K562 (cell line): ENCODE data around the gene EGFL7. TPM values are rescaled to one million over a fixed set of nuclear protein-coding genes. Genes with fewer than 3 reads are reported as not detected.

Experiments used
- CEBPZ ChIP-seq: fragments of 150-350 bp; IDR thresholded peaks from 2 replicates; pipeline ENCODE4 v1.6.1; 2014; ENCODE audit warnings: low read depth, mild to moderate bottlenecking, low read length, borderline replicate concordance
- E2F3 ChIP-seq: fragments of 250-450 bp; sonication (Bioruptor Pico); IDR thresholded peaks from 2 replicates; pipeline ENCODE4 v1.4.0; 2020; ENCODE audit warnings: mild to moderate bottlenecking
- EGR1 ChIP-seq: fragments of 450-650 bp; conservative IDR thresholded peaks from 2 replicates; pipeline ENCODE4 v1.6.1; 2017; ENCODE audit warnings: mild to moderate bottlenecking
- EP400 ChIP-seq: fragments of 450-650 bp; IDR thresholded peaks from 2 replicates; pipeline ENCODE4 v1.6.1; 2017; ENCODE audit warnings: antibody characterized with exemption, mild to moderate bottlenecking, moderate library complexity
- HCFC1 ChIP-seq: IDR thresholded peaks from 2 replicates; pipeline ENCODE4 v1.6.1; 2012; ENCODE audit warnings: low read depth, low read length, improper control_type of control experiment
- HDAC2 ChIP-seq: fragments of 450-650 bp; IDR thresholded peaks from 2 replicates; pipeline ENCODE4 v1.6.1; 2016; ENCODE audit warnings: mild to moderate bottlenecking
- KAT2B ChIP-seq: IDR thresholded peaks from one replicate; pipeline ENCODE4 v1.6.1; 2012; ENCODE audit warnings: low read depth, mild to moderate bottlenecking, control low read depth, inconsistent platforms, low read length, moderate library complexity
- KDM2B ChIP-seq: fragments of 250-450 bp; sonication (Bioruptor Pico); IDR thresholded peaks from 2 replicates; pipeline ENCODE4 v1.8.0; 2021; ENCODE audit warnings: mild to moderate bottlenecking, moderate library complexity
- NONO ChIP-seq, 2 experiments: fragments of 200-400 bp in 1 of 2; fragments of 450-650 bp in 1 of 2; formaldehyde crosslinking in 1 of 2; IDR thresholded peaks; 2 replicates each; pipeline ENCODE4 v1.6.1; 2017; ENCODE audit warnings: low read depth in 2 of 2, mild to moderate bottlenecking in 2 of 2, moderate library complexity in 2 of 2, low read length in 1 of 2
- PHB ChIP-seq: fragments of 250-450 bp; sonication (Bioruptor Pico); IDR thresholded peaks from 2 replicates; pipeline ENCODE4 v1.5.0; 2021
- RFX7 ChIP-seq: fragments of 250-450 bp; sonication (Bioruptor Pico); IDR thresholded peaks from 2 replicates; pipeline ENCODE4 v1.5.1; 2021; ENCODE audit warnings: mild to moderate bottlenecking
- SIN3A ChIP-seq, 2 experiments: fragments of 150-350 bp in 1 of 2; IDR thresholded peaks; 2 replicates each; pipeline ENCODE4 v1.6.1; 2011 to 2016; ENCODE audit warnings: borderline replicate concordance in 2 of 2, low read depth in 2 of 2, low read length in 2 of 2, mild to moderate bottlenecking in 2 of 2, moderate library complexity in 2 of 2; ENCODE audit not compliant: control insufficient read depth in 1 of 2
- SMAD2 ChIP-seq: fragments of 150-350 bp; IDR thresholded peaks from 2 replicates; pipeline ENCODE4 v1.6.1; 2014; ENCODE audit warnings: low read depth, mild to moderate bottlenecking, low read length
- SMAD4 ChIP-seq: fragments of 250-450 bp; sonication (Bioruptor Pico); conservative IDR thresholded peaks from 2 replicates; pipeline ENCODE4 v1.8.0; 2021; ENCODE audit warnings: inconsistent platforms, mild to moderate bottlenecking, moderate library complexity
- SMARCE1 ChIP-seq: fragments of 450-650 bp; IDR thresholded peaks from 2 replicates; pipeline ENCODE4 v1.7.1; 2016; ENCODE audit warnings: mild to moderate bottlenecking
- SRSF1 ChIP-seq: fragments of 200-400 bp; formaldehyde crosslinking; IDR thresholded peaks from 2 replicates; pipeline ENCODE4 v1.6.1; 2017; ENCODE audit warnings: mild to moderate bottlenecking, low read depth, low read length, moderate library complexity
- SUPT5H ChIP-seq: fragments of 450-650 bp; IDR thresholded peaks from 2 replicates; pipeline ENCODE4 v1.6.1; 2016
- TBP ChIP-seq: optimal IDR thresholded peaks from 2 replicates; pipeline ENCODE3; 2011; ENCODE audit warnings: low read depth, low read length, improper control_type of control experiment
- YBX1 ChIP-seq: fragments of 450-650 bp; IDR thresholded peaks from 2 replicates; pipeline ENCODE4 v1.7.1; 2016; ENCODE audit warnings: mild to moderate bottlenecking
- ZMIZ1 ChIP-seq, 2 experiments: fragments of 150-350 bp in 1 of 2; IDR thresholded peaks; 2 replicates each; pipeline ENCODE4 v1.6.1; 2012 to 2016; ENCODE audit warnings: low read depth in 2 of 2, low read length in 2 of 2, mild to moderate bottlenecking in 1 of 2, moderate library complexity in 1 of 2
- ZNF134 ChIP-seq: fragments of 250-450 bp; sonication (Bioruptor Pico); conservative IDR thresholded peaks from 2 replicates; pipeline ENCODE4 v1.4.0; 2020
- ZNF217 ChIP-seq: sonication (generic); formaldehyde crosslinking; IDR thresholded peaks from 2 replicates; pipeline ENCODE4 v1.8.0; 2022; ENCODE audit warnings: mild to moderate bottlenecking, missing genetic modification reagents
- ZNF408 ChIP-seq: fragments of 250-450 bp; sonication (Bioruptor Pico); IDR thresholded peaks from 2 replicates; pipeline ENCODE4 v1.4.0; 2020; ENCODE audit warnings: low read depth, mild to moderate bottlenecking, moderate library complexity
- ZNF583 ChIP-seq: fragments of 250-450 bp; sonication (Bioruptor Pico); IDR thresholded peaks from 2 replicates; pipeline ENCODE4 v1.4.0; 2020
- ZNF717 ChIP-seq: fragments of 250-450 bp; sonication (Bioruptor Pico); IDR thresholded peaks from 2 replicates; pipeline ENCODE4 v1.5.0; 2021
- polyA plus RNA-seq, 8 experiments: library from polyadenylated mRNA; depleted of rRNA in 4 of 8; stranded (reverse) in 5 of 8; unstranded in 3 of 8; fragments of >200 nt; fragmentation: Nextera tagmentation in 2 of 8; fragmentation: Illumina TruSeq in 1 of 8; extraction: Ambion mirVana in 2 of 8; extraction: Trizol in 1 of 8; gene quantifications; 2 replicates each; pipeline versions ENCODE4 v1.2.1 to v1.2.3, GENCODE V29; 2011 to 2014; ENCODE audit warnings: inconsistent platforms in 1 of 8, missing spikeins in 1 of 8
- total RNA-seq, 7 experiments: library from RNA; depleted of rRNA in 6 of 7; stranded (reverse); fragments of >200 nt in 6 of 7; fragmentation: Illumina TruSeq in 2 of 7; extraction: Trizol in 2 of 7; gene quantifications; 2 replicates each; pipeline versions ENCODE4 v1.2.1 to v1.2.3, GENCODE V29; 2011 to 2021; ENCODE audit warnings: low replicate concordance in 1 of 7

EGFL7 gene
- total and polyA plus RNA-seq, 9 of the 15 experiments (the other 6 are each of a cell fraction or from before 2014, with no cell fraction given) = 1.5 to 286 (median 55.5) TPM

- TF ChIP-seq ZMIZ1 (IDR thresholded peaks at IDR 0.05; ENCODE audit: low read depth in 2 of 2, low read length in 2 of 2) (no peak), PHB (CRISPR knock-in tag) (no peak), YBX1 (no peak), SMARCE1 (no peak), KAT2B (no peak), KDM2B (no peak), SIN3A (IDR thresholded peaks at IDR 0.05; ENCODE audit: borderline replicate concordance in 2 of 2, control insufficient read depth in 1 of 2, low read depth in 2 of 2, low read length in 2 of 2) (no peak), SUPT5H (peak; percentile 60), SMAD4 (CRISPR knock-in tag) (no peak), SRSF1 (no peak), TBP (no peak), ZNF583 (CRISPR knock-in tag) (no peak), HCFC1 (no peak), CEBPZ (no peak), ZNF717 (peak; percentile 76; the same call in 1 of the 2 replicates), RFX7 (CRISPR knock-in tag) (0 out of 2 replicates have a peak, but pooled peaks have one; percentile 48), EP400 (no peak; the same call in 1 of the 2 replicates), EGR1 (no peak), HDAC2 (peak; percentile 96), SMAD2 (no peak), ZNF134 (CRISPR knock-in tag) (no peak), NONO (IDR thresholded peaks at IDR 0.05; ENCODE audit: low read depth in 2 of 2, low read length in 1 of 2) (no peak), ZNF217 (CRISPR knock-in tag) (no peak), E2F3 (CRISPR knock-in tag) (no peak), ZNF408 (CRISPR knock-in tag) (no peak)
Measured at GRCh38 chr9:136673975-136674785, 11.5 kb downstream of the EGFL7 start (continued).
